Hindlimb muscle (tissue), 1 donor: ENCODE results near the gene HLA-DRB1. TPM values are rescaled to one million over a fixed set of nuclear protein-coding genes. Genes with fewer than 3 reads are reported as not detected.
"Not testable (repeated sequence)": the region's sequence is repeated elsewhere in the genome, so short reads cannot be mapped to it uniquely, and the experiment has no call there.

ENCODE experiments used
- DNase-seq: peaks from one replicate; pipeline ENCODE4 v3.0.0-alpha.2; 2013
- polyA plus RNA-seq: library from polyadenylated mRNA; unstranded; fragments of 120-200 nt; gene quantifications from one replicate; pipeline ENCODE4 v1.2.1, GENCODE V29; 2013; ENCODE audit not compliant: insufficient read length

HLA-DRB1 gene
- polyA plus RNA-seq, 1 donor, result 20.5 TPM

DNA sequence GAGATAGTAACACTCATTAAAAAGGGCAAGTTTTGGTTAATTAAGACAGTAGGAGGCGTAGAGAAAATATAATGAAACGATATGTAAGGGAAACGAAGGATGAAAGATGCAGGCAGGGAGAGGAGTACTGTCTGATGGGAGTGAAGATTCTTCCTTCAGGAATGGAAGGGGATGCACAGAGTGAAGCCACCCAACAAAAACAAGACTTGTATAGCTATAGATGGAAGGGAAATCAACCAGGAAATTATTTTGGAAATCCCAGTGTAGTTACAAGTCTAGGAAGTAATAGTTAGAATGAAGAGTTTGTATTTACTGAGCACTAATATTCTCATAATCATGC is 19.7 kb upstream of the HLA-DRB1 start:
- no peak for DNase-seq

DNA sequence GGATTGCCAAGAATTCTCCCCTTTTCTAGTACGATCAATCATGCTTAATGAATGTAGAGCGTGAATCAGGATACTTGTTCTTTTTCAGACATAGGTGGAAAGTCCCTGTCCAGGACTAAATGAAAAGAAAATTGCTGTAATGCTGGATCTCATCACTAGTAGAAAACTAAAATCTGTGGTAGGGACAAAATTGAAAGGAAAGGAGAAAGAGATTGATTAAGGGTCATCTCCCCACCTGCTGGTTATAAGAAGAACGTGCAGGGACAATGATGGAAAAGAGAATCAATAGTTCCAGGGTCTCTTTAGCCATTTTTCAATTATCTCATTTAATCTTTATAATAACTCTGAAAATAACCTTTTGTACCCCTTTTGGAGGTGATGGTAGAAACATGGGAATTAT is 18.7 kb upstream of the HLA-DRB1 start:
- no peak for DNase-seq

DNA sequence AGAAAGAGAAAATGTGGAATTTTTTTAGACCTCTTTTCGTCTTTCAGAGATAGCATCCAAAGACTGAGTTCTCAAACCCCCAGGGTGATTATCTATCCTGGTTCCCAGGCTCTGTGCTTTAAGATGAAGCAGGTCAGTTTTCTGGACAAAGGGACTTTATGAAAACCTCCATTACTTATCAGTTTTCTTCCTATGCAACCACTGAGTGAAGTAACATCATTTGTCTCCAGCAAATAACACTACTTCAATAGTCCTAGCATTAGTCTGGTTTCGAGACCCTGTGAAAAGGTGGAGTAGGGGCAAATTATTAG is 18.3 kb upstream of the HLA-DRB1 start:
- no peak for DNase-seq

DNA sequence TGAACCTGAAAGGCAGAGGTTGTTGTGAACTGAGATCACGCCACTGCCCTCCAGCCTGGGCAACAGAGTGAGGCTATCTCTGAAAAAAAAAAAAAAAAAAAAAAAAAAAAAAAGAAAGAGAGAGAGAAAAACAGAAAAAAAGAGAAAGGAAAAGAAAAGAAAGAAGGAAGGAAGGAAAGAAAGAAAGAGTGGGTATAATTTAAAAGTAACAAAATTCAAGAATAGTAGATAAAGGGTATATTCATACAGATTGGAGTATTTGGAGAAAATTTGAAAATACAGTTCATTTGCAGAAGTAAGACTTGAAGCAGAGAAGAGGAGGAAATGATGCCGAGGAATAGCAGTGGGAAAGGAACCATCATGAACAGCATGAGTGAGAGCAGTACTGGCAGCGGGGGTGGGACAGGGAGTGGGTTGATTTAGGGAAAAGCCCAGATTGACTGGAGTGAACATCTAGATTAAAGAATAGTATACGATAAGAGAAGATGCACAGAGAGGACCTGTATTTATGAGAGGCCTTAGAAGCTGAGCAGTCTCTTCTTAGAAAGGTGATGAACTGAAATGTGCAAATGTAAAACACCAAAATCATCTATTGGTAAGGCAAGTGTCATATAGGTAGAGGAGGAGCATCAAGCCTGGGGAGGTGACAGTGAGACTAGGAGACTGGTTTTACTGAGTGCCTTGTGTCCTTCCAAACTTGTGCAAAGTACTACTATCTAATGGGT is 17.8 kb upstream of the HLA-DRB1 start:
- no peak for DNase-seq

DNA sequence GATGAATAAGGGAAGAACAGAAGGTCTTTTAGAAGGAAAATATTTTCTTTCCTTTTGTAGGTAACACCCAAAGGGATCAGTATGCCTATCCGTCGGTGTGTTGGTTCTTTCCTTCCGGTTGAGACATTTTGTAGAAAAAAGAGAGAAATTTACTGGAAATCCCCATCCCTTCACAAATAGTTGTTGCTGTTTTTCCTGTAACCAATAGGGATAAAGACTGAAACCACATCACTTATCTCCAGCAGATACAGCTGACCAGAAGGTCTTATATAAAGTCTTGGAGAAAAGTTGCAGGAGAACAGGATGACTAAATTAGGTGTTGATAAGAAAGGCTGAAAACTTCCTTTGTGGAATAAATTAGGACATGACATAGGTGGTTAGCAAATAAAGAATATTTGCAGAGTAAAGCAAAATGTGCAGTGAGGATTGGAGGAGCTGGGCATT is 14.8 kb upstream of the HLA-DRB1 start:
- no peak for DNase-seq

DNA sequence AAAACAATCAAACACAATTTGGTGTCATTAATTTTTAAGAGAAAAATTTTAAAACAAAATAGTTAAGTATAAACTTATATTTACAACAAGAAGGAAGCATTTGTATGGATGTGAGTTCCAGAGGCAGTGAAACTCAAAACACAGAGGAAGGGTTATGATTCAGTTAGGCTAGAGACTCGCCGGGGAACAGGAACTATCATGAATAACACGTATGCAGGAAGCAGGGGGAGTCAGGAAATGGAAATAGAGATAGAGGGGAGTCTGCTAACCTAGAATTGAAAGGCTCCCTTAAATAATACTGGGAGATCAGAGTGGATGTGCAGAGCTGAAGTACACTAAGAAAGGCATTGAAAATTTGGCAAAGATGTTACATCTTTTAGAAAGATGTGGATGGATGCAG is 14.2 kb upstream of the HLA-DRB1 start:
- DNase-seq, result no peak

DNA sequence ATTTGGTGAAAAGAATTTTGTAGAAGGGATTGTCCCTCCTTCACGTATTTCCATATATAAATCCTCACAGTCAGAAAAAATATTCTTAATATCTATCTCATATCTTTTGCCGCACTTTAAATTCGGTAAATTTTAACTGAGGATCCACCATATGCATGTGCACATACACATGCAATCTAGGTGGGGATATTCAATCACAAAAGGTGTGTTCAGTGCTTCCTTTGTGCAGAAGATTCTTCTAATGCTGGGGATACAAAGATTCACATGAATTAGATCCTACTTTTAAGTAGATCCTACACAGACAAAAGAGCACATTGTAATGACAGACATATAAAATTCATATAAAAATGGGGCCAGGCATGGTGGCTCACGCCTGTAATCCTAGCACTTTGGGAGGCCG is 13.6 kb upstream of the HLA-DRB1 start:
- no peak for DNase-seq

DNA sequence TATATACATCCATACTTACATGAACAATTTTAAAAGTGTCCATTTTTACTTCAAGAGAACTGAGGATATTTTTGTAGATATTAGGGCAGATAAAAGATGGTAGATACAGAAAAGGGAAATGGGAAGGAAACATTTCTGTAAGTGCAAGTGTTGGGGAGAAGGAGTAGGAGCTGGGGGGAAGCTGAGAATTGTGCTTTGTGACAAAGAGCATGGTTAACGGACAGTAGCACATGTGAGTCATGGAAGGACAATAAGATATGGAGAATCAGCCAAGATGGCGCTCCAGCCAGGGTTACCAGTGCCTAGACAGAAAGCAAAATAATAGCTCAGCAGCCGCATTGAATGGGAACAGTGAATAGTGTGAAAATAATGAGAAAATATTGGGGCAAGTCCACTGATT is 12.7 kb upstream of the HLA-DRB1 start:
- DNase-seq, result no peak

DNA sequence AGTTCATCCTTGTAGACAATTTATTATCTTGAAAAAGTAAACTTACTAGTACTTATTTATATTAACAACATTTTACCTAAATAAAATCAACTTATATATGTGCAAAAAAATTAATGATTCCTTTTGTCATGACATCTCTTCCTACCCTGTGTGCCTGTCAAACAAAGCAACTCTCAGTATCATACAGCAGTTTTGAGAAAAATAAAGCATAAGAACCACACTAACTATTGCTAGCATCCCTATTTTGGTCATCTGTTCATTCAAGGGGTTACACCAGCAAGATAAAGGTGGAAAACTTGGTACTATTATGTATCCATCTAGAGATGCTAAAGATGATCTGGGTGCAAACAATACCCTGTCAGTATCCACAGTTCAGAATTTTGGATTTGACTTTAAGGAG is 7.4 kb upstream of the HLA-DRB1 start:
- no peak for DNase-seq

DNA sequence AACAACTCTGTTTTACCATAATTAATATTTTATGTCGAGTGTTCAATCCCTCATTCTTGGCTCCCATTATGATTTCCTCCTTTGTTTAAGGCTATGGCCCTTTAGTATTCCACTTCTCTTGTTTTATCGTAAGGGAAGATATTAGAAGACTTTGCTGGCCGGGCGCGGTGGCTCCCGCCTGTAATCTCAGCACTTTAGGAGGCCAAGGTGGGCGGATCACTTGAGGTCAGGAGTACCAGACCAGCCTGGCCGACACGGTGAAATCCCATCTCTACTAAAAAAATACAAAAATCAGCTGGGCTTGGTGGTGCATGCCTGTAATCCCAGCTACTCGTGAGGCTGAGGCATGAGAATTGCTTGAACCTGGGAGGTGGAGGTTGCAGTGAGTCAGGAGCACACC is 1.1 kb upstream of the HLA-DRB1 start:
- not testable (repeated sequence) for DNase-seq

DNA sequence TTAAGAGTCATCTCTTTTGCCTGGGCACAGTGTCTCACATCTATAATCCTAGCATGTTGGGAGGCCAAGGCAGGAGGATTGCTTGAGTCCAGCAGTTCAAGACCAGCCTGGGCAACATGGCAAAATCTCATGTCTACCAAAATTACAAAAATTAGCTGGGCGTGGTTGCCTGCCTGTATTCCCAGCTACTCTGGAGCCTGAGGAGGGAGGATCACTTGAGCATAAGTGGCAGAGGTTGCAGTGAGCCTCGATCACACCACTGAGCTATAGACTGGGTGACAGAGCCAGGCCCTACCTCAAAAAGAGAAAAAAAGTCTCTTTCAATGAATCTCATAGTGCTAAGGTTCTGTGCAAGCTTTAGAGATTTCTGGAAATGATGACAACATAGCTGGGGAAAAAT is 1.5 kb downstream of the HLA-DRB1 start:
- DNase-seq, result no peak

DNA sequence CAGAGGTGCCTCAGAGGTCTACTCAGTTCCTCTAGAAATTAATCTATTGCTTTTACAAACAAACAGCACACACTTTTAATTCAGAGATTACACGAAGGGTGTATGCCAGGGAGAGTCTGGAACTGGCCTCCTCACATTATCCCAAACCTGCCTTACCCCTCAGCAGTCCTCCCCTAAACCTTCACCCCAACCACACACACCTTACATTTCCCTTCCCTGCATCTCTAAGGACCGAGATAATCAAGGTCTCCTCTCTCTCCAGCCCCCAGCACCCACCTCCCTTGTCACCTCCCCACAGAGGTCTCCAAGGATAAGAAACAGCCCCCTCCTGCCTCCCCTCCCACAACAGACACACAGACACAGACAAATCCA is 6.1 kb downstream of the HLA-DRB1 start:
- no peak for DNase-seq

DNA sequence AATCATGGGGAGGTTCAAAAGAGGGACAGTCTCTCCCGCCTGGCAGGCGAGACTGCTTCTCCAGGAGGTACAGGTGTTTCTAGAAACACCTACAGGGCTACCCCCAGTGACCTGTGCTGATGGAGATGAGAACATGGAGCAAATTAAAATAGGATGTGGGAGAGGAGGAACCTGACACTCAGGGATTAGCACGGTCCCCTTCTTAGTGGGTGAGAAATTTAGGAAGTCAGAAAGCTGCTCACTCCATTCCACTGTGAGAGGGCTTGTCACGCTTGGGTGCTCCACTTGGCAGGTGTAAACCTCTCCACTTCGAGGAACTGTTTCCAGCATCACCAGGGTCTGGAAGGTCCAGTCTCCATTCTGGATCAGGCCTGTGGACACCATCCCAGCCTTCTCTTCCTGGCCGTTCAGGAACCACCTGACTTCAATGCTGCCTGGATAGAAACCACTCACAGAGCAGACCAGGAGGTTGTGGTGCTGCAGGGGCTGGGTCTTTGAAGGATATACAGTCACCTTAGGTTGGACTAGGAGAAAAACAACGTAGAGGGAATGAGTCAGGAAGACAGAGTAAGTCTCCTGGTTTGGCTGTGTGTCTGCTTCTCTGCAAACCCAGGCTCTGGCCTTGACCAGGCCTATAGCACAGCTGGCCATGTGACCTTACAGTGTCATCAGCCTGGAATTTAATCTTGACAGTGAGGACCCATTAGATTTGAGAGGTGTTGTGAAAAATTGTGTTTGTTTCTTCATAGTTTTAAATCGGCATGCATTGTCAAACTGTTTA is 8.1 kb downstream of the HLA-DRB1 start:
- no peak for DNase-seq

DNA sequence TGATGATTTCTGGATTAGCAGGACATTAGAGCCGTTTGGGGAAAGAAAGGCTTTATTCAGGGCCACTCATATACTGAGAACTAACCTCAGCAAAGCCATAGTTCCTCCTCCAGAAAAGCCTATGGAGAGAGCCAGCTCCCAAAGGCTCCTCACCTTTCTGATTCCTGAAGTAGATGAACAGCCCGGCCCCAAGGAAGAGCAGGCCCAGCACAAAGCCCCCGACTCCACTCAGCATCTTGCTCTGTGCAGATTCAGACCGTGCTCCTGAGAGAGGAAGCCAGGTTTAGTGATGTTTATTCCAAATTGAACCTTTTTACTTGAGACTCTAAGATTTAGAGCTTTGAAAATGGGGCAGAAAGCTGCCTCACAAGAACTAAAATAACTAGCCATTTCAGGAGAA is 9.1 kb downstream of the HLA-DRB1 start:
- DNase-seq, result no peak

DNA sequence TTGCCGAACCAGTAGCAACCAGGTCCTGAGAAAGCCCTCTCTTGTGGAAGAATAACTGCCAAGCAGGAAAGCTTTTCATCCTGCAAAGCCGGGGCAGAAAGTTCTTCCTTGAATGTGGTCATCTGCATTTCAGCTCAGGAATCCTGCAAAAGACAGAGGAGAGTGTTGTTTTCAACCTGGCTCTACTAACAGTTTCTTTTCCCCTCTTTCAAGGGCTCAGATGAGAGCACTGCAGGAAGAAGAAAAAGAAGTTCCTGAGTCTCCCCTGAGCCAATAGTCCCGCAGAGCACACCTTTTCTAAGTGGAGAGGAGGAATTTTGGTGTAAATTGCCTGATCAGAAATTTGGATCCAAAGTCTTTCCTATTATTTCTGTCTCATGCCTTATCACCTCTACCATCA is 10.7 kb downstream of the HLA-DRB1 start:
- no peak for DNase-seq

DNA sequence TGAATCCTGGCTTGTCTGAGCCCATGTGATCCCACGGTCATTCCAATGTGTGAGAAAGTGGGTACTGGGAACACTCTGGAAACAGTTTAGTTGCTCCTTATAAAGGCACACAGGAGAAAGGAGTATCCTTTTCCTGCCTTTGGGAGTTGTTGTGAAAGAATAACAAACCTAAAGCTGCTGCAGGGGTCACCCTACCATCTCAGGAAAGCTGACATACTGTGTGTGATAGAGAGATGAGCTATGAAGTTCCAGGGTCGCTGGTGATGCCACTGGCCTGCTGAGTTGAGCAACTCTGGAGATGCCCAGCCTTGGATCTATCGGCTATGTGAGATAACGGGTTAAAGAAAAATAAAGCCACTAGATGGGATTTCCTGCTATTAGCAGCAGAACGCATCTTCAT is 12.2 kb downstream of the HLA-DRB1 start:
- not testable (repeated sequence) for DNase-seq

DNA sequence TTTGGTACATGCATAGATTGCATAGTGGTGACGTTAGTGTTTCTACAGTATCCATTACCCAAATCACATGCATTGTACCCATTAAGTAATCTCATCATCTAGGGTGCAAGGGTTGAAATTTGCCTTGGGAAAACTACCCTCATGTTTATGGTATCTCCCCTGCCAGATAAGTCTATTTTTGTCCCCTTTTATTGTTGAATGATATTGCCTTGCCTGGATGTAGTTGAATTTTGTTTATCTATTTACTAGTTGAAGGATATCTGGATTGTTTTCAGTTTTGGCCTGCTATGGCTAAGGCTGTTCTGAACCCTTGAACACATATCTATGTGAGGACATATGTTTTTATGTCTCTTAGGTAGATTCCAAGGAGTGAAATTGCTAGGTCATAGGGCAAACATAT is 13.4 kb downstream of the HLA-DRB1 start:
- DNase-seq, result no peak

DNA sequence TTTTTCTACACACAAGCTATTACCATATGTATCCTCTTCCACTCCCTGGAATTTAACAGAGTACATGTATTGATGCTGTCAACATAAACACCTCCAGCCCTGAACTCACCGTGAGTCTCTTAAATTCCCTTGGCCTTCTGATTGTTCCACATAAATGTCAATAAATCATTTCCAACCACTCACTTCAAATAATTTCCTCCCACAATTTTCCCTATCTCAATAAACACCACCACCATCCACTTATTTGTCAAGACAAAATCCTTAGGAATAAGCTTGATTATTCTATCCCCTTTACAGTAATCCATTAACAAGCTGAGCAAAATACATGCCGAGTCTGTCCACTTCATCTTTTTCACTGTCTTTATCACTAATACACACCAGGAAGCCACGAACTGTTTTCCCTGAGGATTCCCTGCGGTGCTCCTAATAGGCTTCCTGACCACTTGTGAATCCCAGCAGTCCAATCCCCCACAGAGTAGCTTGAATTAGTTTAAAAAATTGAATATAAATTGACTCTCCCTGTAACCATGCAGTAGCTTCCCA is 19.2 kb downstream of the HLA-DRB1 start:
- no peak for DNase-seq

DNA sequence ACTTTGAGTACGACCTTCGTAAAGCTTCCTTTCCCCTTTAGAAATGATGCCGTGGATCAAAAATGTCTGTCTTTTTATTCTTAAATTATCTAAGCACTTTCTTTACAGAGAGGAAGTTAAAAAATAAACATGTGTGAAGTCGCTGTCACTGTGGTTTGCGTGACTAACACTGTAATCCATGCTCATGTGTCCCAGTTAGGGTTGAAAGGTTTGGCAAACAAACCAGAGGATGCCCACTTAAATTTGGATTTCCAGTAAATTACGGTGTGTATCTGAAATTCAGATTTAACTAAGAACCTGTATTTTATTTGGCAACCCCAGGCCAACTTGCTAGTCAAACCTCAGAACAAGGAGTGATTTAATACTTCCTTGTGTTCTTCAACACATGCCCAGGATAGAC is 21.1 kb downstream of the HLA-DRB1 start:
- DNase-seq, result no peak

DNA sequence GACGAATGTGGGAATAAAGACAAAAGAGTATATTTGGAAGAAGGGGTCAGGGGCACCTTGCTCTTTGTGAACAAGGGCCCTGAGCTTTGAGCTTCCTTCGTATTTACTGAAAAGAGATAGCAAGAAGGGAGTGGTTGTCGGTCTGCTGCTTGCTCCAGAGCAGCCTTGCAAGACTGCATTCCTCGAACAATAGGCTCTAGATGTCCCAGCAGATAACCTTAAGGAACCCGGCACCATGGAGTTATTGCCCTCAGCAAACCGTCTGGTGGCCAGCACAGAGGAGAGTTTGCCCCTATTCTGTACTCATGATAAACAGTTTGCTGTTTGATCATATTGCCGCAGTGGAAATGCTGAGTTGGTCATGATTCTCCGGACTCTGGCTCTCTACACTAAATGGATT is 22.7 kb downstream of the HLA-DRB1 start:
- no peak for DNase-seq

DNA sequence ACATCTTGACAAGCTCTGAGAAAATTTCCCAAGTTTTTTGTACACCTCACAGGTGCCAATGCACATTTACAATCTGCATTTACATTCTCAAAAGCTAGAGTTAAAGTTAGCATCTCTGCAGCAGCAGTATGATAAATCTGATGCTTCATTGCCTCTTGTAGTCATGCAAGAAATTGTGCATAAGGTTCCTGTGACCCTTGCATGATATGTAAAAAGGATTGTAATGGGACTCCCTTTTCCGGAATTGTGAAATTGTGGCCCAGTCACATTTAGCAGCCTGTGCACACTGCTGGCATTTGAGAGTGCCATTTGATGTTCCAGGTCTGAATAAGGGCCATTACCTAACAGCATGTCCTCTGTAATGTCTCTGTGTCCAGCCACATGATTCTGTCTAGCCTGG is 24.1 kb downstream of the HLA-DRB1 start:
- DNase-seq, result no peak

DNA sequence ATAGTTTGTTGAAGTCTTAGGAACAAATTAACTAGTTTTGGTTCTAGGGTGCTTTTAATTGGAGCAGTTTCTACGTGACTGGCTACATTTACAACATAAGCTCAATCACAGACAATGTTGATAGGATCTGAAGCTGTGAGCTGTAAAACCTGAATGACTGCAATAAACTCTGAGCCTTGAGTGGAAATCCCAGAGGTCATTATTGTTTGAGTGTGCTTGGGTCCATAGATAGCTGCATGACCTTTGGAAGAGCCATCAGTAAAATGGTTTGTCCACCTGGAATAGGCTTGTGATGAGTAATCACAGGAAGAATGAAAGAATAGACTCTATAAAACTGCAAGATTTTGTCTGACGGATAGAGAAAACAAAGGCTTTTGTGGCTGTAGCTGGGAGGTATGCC is 26.7 kb downstream of the HLA-DRB1 start:
- DNase-seq, result no peak

DNA sequence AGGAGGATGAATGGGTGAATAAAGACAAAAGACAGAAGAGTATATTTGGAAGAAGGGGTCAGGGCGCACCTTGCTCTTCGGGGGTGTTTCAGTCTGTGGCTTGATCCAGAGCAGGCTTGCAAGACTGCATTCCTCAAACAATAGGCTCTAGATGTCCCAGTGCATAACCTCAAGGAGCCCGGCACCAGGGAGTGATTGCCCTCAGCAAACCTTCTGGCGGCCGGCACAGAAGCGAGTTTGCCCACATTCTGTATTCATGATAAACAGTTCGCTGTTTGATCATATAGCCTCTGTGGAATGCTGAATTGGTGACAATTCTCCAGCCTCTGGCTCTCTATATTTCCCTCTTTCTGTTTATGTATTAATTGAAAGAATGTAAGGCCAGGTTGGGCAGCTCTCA is 29.9 kb downstream of the HLA-DRB1 start:
- DNase-seq, result no peak

DNA sequence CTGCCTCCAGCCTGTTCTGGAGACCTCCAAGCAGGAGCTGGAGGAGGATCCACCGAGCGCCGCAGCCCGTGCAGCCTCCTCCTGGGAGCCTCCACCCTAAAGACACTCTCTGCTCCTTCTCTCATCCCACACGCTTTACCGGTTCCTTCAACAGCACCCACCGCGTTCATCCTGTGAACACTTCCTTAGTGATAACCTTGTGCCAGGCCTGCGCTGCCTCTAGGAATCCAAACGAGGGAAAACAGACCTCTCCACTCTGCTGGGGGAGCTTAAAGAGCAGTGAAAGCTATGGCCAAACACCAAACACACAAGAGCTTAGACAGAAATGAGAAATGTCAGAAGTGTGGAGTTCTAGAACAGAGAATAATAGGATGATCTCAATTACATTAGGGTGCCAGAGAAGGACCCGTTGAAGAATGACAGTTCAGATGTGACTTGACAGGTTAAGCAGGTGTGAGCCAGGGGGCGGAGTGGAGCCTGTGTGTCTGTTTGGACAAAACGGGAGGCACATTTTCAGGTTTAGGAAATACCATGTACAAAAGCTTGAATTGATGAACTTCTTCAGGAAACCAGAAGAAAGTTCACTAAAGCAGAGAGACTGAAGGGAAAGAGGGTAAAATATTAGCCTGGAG is 31.1 kb downstream of the HLA-DRB1 start:
- DNase-seq, result no peak
